ENCODE measurements around the gene RHEBL1. TPM values are rescaled to one million over a fixed set of nuclear protein-coding genes. Genes with fewer than 3 reads are reported as not detected.

Gene RHEBL1
- total RNA-seq, 1 experiment from 2014 or later, result 9.0 TPM

GRCh38 chr12:49022558-49023178 lies 47.1 kb downstream of the RHEBL1 start:
- DNase-seq (ENCODE audit: low spot score) (no peak), ATAC-seq (no peak)
- POLR2A ChIA-PET, result no interaction called here
- peaks cover 43% of the 10 kb centered on the region for H3K36me3 Mint-ChIP-seq
- H3K4me1 Mint-ChIP-seq, result peaks cover 14% of the 10 kb centered on the region
- no peaks in the 10 kb centered on the region for H3K27me3 Mint-ChIP-seq (ENCODE audit: low read depth)
- no peak overlapping the region for H3K4me3 Mint-ChIP-seq
- CTCF ChIA-PET, result interaction anchor here (0.5 to 4.1 kb wide), 4 partner anchors 21 to 26 kb away, joined by 3 to 98 read pairs (median 4); partner anchors contain the start of gene DDN
- no peak for TF ChIP-seq ZBTB43 (CRISPR knock-in tag; IDR thresholded peaks at IDR 0.05)
- TF ChIP-seq ELF4 (CRISPR knock-in tag; IDR thresholded peaks at IDR 0.05; ENCODE audit: low read depth), result no peak
- TF ChIP-seq GTF2I (CRISPR knock-in tag; conservative IDR thresholded peaks at IDR 0.05), result no peak
- no peak for TF ChIP-seq E2F4 (CRISPR knock-in tag; IDR thresholded peaks at IDR 0.05; ENCODE audit: borderline replicate concordance, low read depth)
- TF ChIP-seq MLX (CRISPR knock-in tag; IDR thresholded peaks at IDR 0.05), result no peak
- peak overlapping the region; percentile 47; the same call in 1 of the 2 replicates for H3K27ac Mint-ChIP-seq
- no peaks in the 10 kb centered on the region for H3K9me3 Mint-ChIP-seq

- no peak for ATAC-seq
- H3K4me3 Mint-ChIP-seq, result no peak overlapping the region
- peaks cover 4% of the 10 kb centered on the region for H3K27me3 Mint-ChIP-seq (ENCODE audit: low read depth)
These were observed 48.4 kb downstream of the RHEBL1 start for GRCh38 chr12:49021292-49021915.

More at GRCh38 chr12:49021292-49021915, 48.4 kb downstream of the RHEBL1 start:
- Mint-ChIP-seq H3K4me1 (peaks cover 16% of the 10 kb centered on the region), H3K36me3 (peaks cover 37% of the 10 kb centered on the region), H3K27ac (no peak overlapping the region), H3K9me3 (no peaks in the 10 kb centered on the region)
- DNase-seq (ENCODE audit: low spot score), result no peak
- no peak for TF ChIP-seq ATF3 (CRISPR knock-in tag; conservative IDR thresholded peaks at IDR 0.05)
- no peak for TF ChIP-seq CTCF (IDR thresholded peaks at IDR 0.05)
- no peak for TF ChIP-seq NR2C2 (CRISPR knock-in tag; IDR thresholded peaks at IDR 0.05)
- no peak for TF ChIP-seq MYBL2 (CRISPR knock-in tag; IDR thresholded peaks at IDR 0.05)
- TF ChIP-seq TEAD1 (CRISPR knock-in tag; IDR thresholded peaks at IDR 0.05), result no peak
- TF ChIP-seq FOXP4 (CRISPR knock-in tag; IDR thresholded peaks at IDR 0.05), result no peak
- no peak for TF ChIP-seq MAX (CRISPR knock-in tag; IDR thresholded peaks at IDR 0.05)
- TF ChIP-seq SOX15 (CRISPR knock-in tag; IDR thresholded peaks at IDR 0.05), result no peak
- no peak for TF ChIP-seq ZBTB21 (CRISPR knock-in tag; IDR thresholded peaks at IDR 0.05; ENCODE audit: borderline replicate concordance)
- no peak for TF ChIP-seq IRF2 (CRISPR knock-in tag; IDR thresholded peaks at IDR 0.05; ENCODE audit: borderline replicate concordance, low read depth)
- no peak for TF ChIP-seq ZNF671 (CRISPR knock-in tag; IDR thresholded peaks at IDR 0.05)
- POLR2A ChIA-PET, result no interaction called here
- CTCF ChIA-PET, result interaction anchor here (1.3 to 4.1 kb wide), 8 partner anchors 14 to 109 kb away, joined by 3 to 98 read pairs (median 6); partner anchors contain the start of gene DDN
